ENCODE data around the gene HCN2. TPM values are rescaled to one million over a fixed set of nuclear protein-coding genes. Genes with fewer than 3 reads are reported as not detected.

HCN2 gene
- total and polyA plus RNA-seq, 2 of the 8 experiments (the other 6 are each of a cell fraction or from before 2014, with no cell fraction given): 1.0 to 4.0 TPM

GRCh38 chr19:566844-567243 is 22.8 kb upstream of the HCN2 start:
- Histone ChIP-seq H2BK120ac (replicated peaks; ENCODE audit: low read depth, low read length) (no peak overlapping the region), H4K5ac (ENCODE audit: insufficient read length, low read depth, low read length) (no peak overlapping the region), H3K9ac (replicated peaks in 1 of 4; ENCODE audit: extremely low read depth in 1 of 4, low read depth in 3 of 4, low read length in 3 of 4) (no peak overlapping the region), H3K27me3 (replicated peaks in 1 of 4; ENCODE audit: control insufficient read depth in 3 of 4, extremely low read depth in 1 of 4, insufficient read depth in 3 of 4, low read length in 3 of 4) (peaks cover 0 to 3% (median 0%) of the 10 kb centered on the region in 4 experiments; a peak in 1 of 7 replicates), H2BK5ac (ENCODE audit: low read depth, low read length) (no peak overlapping the region), H3K36me3 (ENCODE audit: control insufficient read depth in 2 of 4, insufficient read depth in 4 of 4, low read length in 3 of 4) (peaks cover 0 to 3% (median 0%) of the 10 kb centered on the region in 4 experiments; a peak in 2 of 8 replicates), H3K56ac (replicated peaks; ENCODE audit: insufficient read length, low read depth, low read length) (no peak overlapping the region), H2BK20ac (ENCODE audit: low read length) (no peak overlapping the region), H4K8ac (ENCODE audit: extremely low read depth, insufficient read depth, low read length) (no peak overlapping the region), H4K91ac (replicated peaks; ENCODE audit: insufficient read length, low read length) (no peak overlapping the region), H3K14ac (ENCODE audit: insufficient read length) (no peak overlapping the region), H2BK12ac (ENCODE audit: low read depth, low read length) (no peak overlapping the region), H3K27ac (ENCODE audit: low read depth, low read length) (no peak overlapping the region), H3K79me1 (ENCODE audit: low read depth, low read length) (no peaks in the 10 kb centered on the region), H3K4me1 (replicated peaks in 1 of 4; ENCODE audit: control insufficient read depth in 3 of 4, insufficient read depth in 4 of 4, low read length in 3 of 4) (peaks cover 0 to 8% (median 4%) of the 10 kb centered on the region in 4 experiments; a peak in 5 of 7 replicates), H3K18ac (ENCODE audit: extremely low read depth, low read length) (no peak overlapping the region), H2AK5ac (ENCODE audit: low read depth, low read length) (no peak overlapping the region), H3K4me3 (ENCODE audit: extremely low read depth in 1 of 4, insufficient read depth in 2 of 4, low read depth in 3 of 4, low read length in 4 of 4) (no peak overlapping the region), H3K23me2 (ENCODE audit: low read depth, low read length) (peaks cover 8% of the 10 kb centered on the region; the same call in 1 of the 2 replicates), H2AFZ (ENCODE audit: low read length) (no peak overlapping the region), H3K4ac (replicated peaks; ENCODE audit: insufficient read length, low read depth, low read length) (no peak overlapping the region), H3K4me2 (ENCODE audit: insufficient read depth in 1 of 2, low read depth in 2 of 2, low read length in 2 of 2) (no peak overlapping the region), H2BK15ac (ENCODE audit: low read length) (no peak overlapping the region), H3K23ac (ENCODE audit: insufficient read length) (no peak overlapping the region), H4K20me1 (replicated peaks in 1 of 2; ENCODE audit: control insufficient read depth in 1 of 2, insufficient read depth in 2 of 2, low read length in 2 of 2) (no peaks in the 10 kb centered on the region), H3K79me2 (ENCODE audit: control insufficient read depth in 1 of 2, insufficient read depth in 2 of 2, low read length in 2 of 2) (no peaks in the 10 kb centered on the region), H3K9me3 (ENCODE audit: insufficient read depth in 2 of 2, low read depth in 1 of 2, low read length in 1 of 2) (peaks cover 0 to 5% of the 10 kb centered on the region in 2 experiments; a peak in 1 of 4 replicates)
- ChIA-PET POLR2A (ENCODE audit: partially characterized antibody) (interaction anchor here (1.0 to 3.2 kb wide), 5 partner anchors 9 to 45 kb away, joined by 3 to 15 read pairs (median 5); no protein-coding TSS in a partner anchor), CTCF (ENCODE audit: partially characterized antibody) (interaction anchor here (1.3 to 1.9 kb wide), 2 partner anchors 34 to 56 kb away, joined by 3 to 4 read pairs; no protein-coding TSS in a partner anchor)
- WGBS, 2 experiments (ENCODE audit: extremely low coverage in 1 of 2, insufficient coverage in 1 of 2, insufficient read length in 1 of 2, insufficient replicate concordance in 2 of 2, low coverage in 1 of 2, low lambda C conversion rate in 2 of 2, missing lambda C conversion rate in 1 of 2): 85% methylated on average over 16 of the region's 16 CpGs; no CpG with 5 or more reads in 1 of the 2 experiments
- no peak for FAIRE-seq
- no peak for DNase-seq (ENCODE audit: low read depth in 1 of 2, low spot score in 2 of 2)
- no peak for TF ChIP-seq TAF7 (optimal IDR thresholded peaks at IDR 0.05; ENCODE audit: borderline replicate concordance, low read depth, low read length)
- no peak for TF ChIP-seq YY1 (IDR thresholded peaks at IDR 0.05; ENCODE audit: low read depth, low read length)
- TF ChIP-seq GABPA (IDR thresholded peaks at IDR 0.05; ENCODE audit: borderline replicate concordance, insufficient read depth, low read length): no peak
- no peak for TF ChIP-seq SUZ12 (IDR thresholded peaks at IDR 0.05; ENCODE audit: low read length)
- TF ChIP-seq KDM1A (IDR thresholded peaks at IDR 0.05; ENCODE audit: borderline replicate concordance, low read length): no peak
- no peak for TF ChIP-seq CREB1 (IDR thresholded peaks at IDR 0.05)
- TF ChIP-seq ATF3 (IDR thresholded peaks at IDR 0.05; ENCODE audit: insufficient read depth, low read depth, low read length): no peak
- no peak for TF ChIP-seq BRCA1 (IDR thresholded peaks at IDR 0.05; ENCODE audit: low read depth, low read length)
- no peak for TF ChIP-seq HDAC2 (IDR thresholded peaks at IDR 0.05; ENCODE audit: borderline replicate concordance in 1 of 2, low read depth in 2 of 2, low read length in 2 of 2)
- TF ChIP-seq HDAC6 (IDR thresholded peaks at IDR 0.05; ENCODE audit: low read depth, low read length): no peak
- no peak for TF ChIP-seq PHF8 (conservative IDR thresholded peaks at IDR 0.05; ENCODE audit: low read depth, low read length)
